ENCODE measurements around the gene ERC2.

The ERC2 gene

DNA sequence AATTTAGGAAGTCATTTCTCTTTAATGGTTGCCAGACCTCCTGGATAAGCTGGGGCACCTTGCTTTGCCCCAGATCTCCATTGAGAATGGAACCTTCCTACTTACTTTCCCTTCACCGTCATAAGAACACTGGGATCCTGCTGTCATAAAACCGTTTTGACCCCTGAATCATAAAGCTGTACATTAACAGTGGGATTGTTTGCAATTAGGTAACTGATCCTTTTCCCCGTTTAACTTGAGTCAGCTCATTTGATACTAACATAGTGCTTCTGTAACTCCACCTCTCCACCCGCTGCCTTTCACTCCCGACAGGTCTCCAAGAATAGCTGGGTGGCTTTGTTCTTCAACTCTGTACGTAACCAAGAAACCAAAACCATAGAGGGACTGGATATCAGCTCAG, 673.0 kb downstream of the ERC2 start:
- no peak for ATAC-seq

DNA sequence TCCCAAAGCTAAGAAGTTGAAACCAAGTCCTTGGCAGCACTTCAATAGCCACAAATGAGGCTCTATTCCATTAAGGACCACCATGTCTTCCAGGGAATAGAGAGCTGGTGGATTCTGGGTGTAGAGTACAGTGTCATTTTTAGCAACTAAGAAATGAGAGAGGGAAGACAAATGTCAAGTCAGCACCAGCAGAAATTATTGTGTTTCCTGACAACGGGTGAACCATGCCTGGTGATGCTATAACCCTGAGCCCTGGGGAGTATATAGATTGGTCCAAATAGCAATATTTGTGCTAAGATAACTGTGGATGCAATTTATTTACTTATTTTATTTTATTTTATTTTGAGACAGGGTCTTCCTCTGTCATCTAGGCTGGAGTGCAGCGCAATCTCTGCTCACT, 675.5 kb downstream of the ERC2 start:
- TF ChIP-seq RARB (CRISPR knock-in tag; IDR thresholded peaks at IDR 0.05) = no peak
- no peak for TF ChIP-seq TOX (CRISPR knock-in tag; IDR thresholded peaks at IDR 0.05; ENCODE audit: borderline replicate concordance)
- TF ChIP-seq, protein P1, sequence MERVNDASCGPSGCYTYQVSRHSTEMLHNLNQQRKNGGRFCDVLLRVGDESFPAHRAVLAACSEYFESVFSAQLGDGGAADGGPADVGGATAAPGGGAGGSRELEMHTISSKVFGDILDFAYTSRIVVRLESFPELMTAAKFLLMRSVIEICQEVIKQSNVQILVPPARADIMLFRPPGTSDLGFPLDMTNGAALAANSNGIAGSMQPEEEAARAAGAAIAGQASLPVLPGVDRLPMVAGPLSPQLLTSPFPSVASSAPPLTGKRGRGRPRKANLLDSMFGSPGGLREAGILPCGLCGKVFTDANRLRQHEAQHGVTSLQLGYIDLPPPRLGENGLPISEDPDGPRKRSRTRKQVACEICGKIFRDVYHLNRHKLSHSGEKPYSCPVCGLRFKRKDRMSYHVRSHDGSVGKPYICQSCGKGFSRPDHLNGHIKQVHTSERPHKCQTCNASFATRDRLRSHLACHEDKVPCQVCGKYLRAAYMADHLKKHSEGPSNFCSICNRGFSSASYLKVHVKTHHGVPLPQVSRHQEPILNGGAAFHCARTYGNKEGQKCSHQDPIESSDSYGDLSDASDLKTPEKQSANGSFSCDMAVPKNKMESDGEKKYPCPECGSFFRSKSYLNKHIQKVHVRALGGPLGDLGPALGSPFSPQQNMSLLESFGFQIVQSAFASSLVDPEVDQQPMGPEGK (CRISPR knock-in tag; IDR thresholded peaks at IDR 0.05; ENCODE audit: borderline replicate concordance) = no peak
- no peak for TF ChIP-seq ISL1 (CRISPR knock-in tag; IDR thresholded peaks at IDR 0.05)
- TF ChIP-seq ZNF70 (CRISPR knock-in tag; IDR thresholded peaks at IDR 0.05) = no peak
- TF ChIP-seq BACH2 (CRISPR knock-in tag; IDR thresholded peaks at IDR 0.05; ENCODE audit: borderline replicate concordance) = no peak
- no peak for TF ChIP-seq ESRRG (CRISPR knock-in tag; IDR thresholded peaks at IDR 0.05)
- no peak for TF ChIP-seq ZNF8 (CRISPR knock-in tag; IDR thresholded peaks at IDR 0.05)
- TF ChIP-seq PPARA (CRISPR knock-in tag; IDR thresholded peaks at IDR 0.05; ENCODE audit: borderline replicate concordance) = no peak
- TF ChIP-seq ZC3H10 (CRISPR knock-in tag; IDR thresholded peaks at IDR 0.05) = no peak
- no peak for TF ChIP-seq GLIS3 (CRISPR knock-in tag; IDR thresholded peaks at IDR 0.05)
- TF ChIP-seq SNAI2 (CRISPR knock-in tag; IDR thresholded peaks at IDR 0.05) = no peak
- ATAC-seq = no peak

More for the DNA sequence above, 673.0 kb downstream of the ERC2 start:
- TF ChIP-seq, protein P1 (CRISPR knock-in tag; IDR thresholded peaks at IDR 0.05; ENCODE audit: borderline replicate concordance) = no peak
- TF ChIP-seq SNAI2 (CRISPR knock-in tag; IDR thresholded peaks at IDR 0.05) (no peak), ZNF8 (CRISPR knock-in tag; IDR thresholded peaks at IDR 0.05) (no peak), ZC3H10 (CRISPR knock-in tag; IDR thresholded peaks at IDR 0.05) (no peak), ESRRG (CRISPR knock-in tag; IDR thresholded peaks at IDR 0.05) (no peak), BACH2 (CRISPR knock-in tag; IDR thresholded peaks at IDR 0.05; ENCODE audit: borderline replicate concordance) (no peak), GLIS3 (CRISPR knock-in tag; IDR thresholded peaks at IDR 0.05) (no peak), TCF4 (CRISPR knock-in tag; IDR thresholded peaks at IDR 0.05; ENCODE audit: borderline replicate concordance) (no peak), OSR1 (CRISPR knock-in tag; IDR thresholded peaks at IDR 0.05) (no peak), ZFP3 (CRISPR knock-in tag; IDR thresholded peaks at IDR 0.05) (no peak), ARNTL (CRISPR knock-in tag; IDR thresholded peaks at IDR 0.05; ENCODE audit: borderline replicate concordance, low read depth) (no peak)
- TF ChIP-seq, protein P2, sequence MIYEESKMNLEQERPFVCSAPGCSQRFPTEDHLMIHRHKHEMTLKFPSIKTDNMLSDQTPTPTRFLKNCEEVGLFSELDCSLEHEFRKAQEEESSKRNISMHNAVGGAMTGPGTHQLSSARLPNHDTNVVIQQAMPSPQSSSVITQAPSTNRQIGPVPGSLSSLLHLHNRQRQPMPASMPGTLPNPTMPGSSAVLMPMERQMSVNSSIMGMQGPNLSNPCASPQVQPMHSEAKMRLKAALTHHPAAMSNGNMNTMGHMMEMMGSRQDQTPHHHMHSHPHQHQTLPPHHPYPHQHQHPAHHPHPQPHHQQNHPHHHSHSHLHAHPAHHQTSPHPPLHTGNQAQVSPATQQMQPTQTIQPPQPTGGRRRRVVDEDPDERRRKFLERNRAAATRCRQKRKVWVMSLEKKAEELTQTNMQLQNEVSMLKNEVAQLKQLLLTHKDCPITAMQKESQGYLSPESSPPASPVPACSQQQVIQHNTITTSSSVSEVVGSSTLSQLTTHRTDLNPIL (CRISPR knock-in tag; IDR thresholded peaks at IDR 0.05; ENCODE audit: low read depth) = no peak
- TF ChIP-seq, protein P3, sequence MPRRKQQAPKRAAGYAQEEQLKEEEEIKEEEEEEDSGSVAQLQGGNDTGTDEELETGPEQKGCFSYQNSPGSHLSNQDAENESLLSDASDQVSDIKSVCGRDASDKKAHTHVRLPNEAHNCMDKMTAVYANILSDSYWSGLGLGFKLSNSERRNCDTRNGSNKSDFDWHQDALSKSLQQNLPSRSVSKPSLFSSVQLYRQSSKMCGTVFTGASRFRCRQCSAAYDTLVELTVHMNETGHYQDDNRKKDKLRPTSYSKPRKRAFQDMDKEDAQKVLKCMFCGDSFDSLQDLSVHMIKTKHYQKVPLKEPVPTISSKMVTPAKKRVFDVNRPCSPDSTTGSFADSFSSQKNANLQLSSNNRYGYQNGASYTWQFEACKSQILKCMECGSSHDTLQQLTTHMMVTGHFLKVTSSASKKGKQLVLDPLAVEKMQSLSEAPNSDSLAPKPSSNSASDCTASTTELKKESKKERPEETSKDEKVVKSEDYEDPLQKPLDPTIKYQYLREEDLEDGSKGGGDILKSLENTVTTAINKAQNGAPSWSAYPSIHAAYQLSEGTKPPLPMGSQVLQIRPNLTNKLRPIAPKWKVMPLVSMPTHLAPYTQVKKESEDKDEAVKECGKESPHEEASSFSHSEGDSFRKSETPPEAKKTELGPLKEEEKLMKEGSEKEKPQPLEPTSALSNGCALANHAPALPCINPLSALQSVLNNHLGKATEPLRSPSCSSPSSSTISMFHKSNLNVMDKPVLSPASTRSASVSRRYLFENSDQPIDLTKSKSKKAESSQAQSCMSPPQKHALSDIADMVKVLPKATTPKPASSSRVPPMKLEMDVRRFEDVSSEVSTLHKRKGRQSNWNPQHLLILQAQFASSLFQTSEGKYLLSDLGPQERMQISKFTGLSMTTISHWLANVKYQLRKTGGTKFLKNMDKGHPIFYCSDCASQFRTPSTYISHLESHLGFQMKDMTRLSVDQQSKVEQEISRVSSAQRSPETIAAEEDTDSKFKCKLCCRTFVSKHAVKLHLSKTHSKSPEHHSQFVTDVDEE (CRISPR knock-in tag; IDR thresholded peaks at IDR 0.05) = no peak

DNA sequence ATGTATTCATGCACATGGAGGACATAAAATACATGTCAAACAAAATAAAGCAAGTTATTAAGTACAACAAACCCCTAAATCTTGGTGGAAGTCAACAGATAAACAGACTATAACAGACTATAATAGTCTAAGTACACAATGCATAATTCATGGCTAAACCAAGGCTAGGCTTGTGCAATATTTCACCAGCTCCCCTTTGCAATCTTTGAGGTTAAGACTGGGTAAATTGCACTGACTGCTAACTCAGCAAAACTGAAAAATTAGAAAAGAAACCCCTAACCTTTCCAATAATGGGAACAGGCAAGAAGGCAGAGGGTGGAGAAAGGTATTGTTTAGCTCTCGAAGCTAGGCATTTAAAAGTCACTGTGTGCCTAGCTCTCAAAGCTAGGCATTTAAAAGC, 676.3 kb downstream of the ERC2 start:
- TF ChIP-seq, protein P4, sequence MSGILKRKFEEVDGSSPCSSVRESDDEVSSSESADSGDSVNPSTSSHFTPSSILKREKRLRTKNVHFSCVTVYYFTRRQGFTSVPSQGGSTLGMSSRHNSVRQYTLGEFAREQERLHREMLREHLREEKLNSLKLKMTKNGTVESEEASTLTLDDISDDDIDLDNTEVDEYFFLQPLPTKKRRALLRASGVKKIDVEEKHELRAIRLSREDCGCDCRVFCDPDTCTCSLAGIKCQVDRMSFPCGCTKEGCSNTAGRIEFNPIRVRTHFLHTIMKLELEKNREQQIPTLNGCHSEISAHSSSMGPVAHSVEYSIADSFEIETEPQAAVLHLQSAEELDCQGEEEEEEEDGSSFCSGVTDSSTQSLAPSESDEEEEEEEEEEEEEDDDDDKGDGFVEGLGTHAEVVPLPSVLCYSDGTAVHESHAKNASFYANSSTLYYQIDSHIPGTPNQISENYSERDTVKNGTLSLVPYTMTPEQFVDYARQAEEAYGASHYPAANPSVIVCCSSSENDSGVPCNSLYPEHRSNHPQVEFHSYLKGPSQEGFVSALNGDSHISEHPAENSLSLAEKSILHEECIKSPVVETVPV (CRISPR knock-in tag; IDR thresholded peaks at IDR 0.05) = no peak
- TF ChIP-seq, protein P2 (CRISPR knock-in tag; IDR thresholded peaks at IDR 0.05; ENCODE audit: low read depth) = no peak
- TF ChIP-seq ZNF565 (CRISPR knock-in tag; conservative IDR thresholded peaks at IDR 0.05; ENCODE audit: low read depth) (no peak), ISL1 (CRISPR knock-in tag; IDR thresholded peaks at IDR 0.05) (no peak), PPARA (CRISPR knock-in tag; IDR thresholded peaks at IDR 0.05; ENCODE audit: borderline replicate concordance) (no peak), ARNTL (CRISPR knock-in tag; IDR thresholded peaks at IDR 0.05; ENCODE audit: borderline replicate concordance, low read depth) (no peak), ZNF70 (CRISPR knock-in tag; IDR thresholded peaks at IDR 0.05) (no peak), ZFP3 (CRISPR knock-in tag; IDR thresholded peaks at IDR 0.05) (no peak), RARB (CRISPR knock-in tag; IDR thresholded peaks at IDR 0.05) (no peak), ZNF8 (CRISPR knock-in tag; IDR thresholded peaks at IDR 0.05) (no peak), OSR1 (CRISPR knock-in tag; IDR thresholded peaks at IDR 0.05) (no peak), SNAI2 (CRISPR knock-in tag; IDR thresholded peaks at IDR 0.05) (no peak), BACH2 (CRISPR knock-in tag; IDR thresholded peaks at IDR 0.05; ENCODE audit: borderline replicate concordance) (no peak)
- TF ChIP-seq, protein P5, sequence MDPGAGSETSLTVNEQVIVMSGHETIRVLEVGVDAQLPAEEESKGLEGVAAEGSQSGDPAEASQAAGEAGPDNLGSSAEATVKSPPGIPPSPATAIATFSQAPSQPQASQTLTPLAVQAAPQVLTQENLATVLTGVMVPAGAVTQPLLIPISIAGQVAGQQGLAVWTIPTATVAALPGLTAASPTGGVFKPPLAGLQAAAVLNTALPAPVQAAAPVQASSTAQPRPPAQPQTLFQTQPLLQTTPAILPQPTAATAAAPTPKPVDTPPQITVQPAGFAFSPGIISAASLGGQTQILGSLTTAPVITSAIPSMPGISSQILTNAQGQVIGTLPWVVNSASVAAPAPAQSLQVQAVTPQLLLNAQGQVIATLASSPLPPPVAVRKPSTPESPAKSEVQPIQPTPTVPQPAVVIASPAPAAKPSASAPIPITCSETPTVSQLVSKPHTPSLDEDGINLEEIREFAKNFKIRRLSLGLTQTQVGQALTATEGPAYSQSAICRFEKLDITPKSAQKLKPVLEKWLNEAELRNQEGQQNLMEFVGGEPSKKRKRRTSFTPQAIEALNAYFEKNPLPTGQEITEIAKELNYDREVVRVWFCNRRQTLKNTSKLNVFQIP (CRISPR knock-in tag; IDR thresholded peaks at IDR 0.05; ENCODE audit: borderline replicate concordance, low read depth) = no peak
- ATAC-seq = no peak

All from SK-N-SH treated with all-trans-retinoic acid at 6 μM for 48 hours (cell line).